HG03159 (cell line): ENCODE data around the gene E2F1.
"Not testable (repeated sequence)": the region's sequence is repeated elsewhere in the genome, so short reads cannot be mapped to it uniquely, and the experiment has no call there.

ENCODE experiments used
- ATAC-seq: cut with Tn5 transposase; IDR thresholded peaks from one replicate; pipeline ENCODE4 v1.9.1; 2021; ENCODE audit warnings: mild to moderate bottlenecking, moderate library complexity; ENCODE audit not compliant: unreplicated experiment

E2F1 gene

GRCh38 chr20:33711446-33711738, 25.2 kb upstream of the E2F1 start:
- ATAC-seq: no peak

GRCh38 chr20:33710681-33711445, 24.7 kb upstream of the E2F1 start:
- no peak for ATAC-seq

GRCh38 chr20:33709905-33710541, 23.8 kb upstream of the E2F1 start:
- ATAC-seq: no peak

GRCh38 chr20:33709398-33709797, 23.2 kb upstream of the E2F1 start:
- ATAC-seq: no peak

- ATAC-seq: no peak
Observed at GRCh38 chr20:33707668-33708067, 21.5 kb upstream of the E2F1 start.

GRCh38 chr20:33704197-33704924, 18.2 kb upstream of the E2F1 start:
- ATAC-seq: no peak

GRCh38 chr20:33703498-33704137, 17.4 kb upstream of the E2F1 start:
- ATAC-seq: no peak

- ATAC-seq: no peak
Observed at GRCh38 chr20:33702861-33703260, 16.7 kb upstream of the E2F1 start.

- ATAC-seq: no peak
Observed at GRCh38 chr20:33701629-33702450, 15.7 kb upstream of the E2F1 start.

- not testable (repeated sequence) for ATAC-seq
Observed at GRCh38 chr20:33700696-33701441, 14.7 kb upstream of the E2F1 start.

GRCh38 chr20:33698966-33699365, 12.8 kb upstream of the E2F1 start:
- ATAC-seq: not testable (repeated sequence)

GRCh38 chr20:33697129-33697528, 10.9 kb upstream of the E2F1 start:
- no peak for ATAC-seq

- no peak for ATAC-seq
Observed at GRCh38 chr20:33696448-33696847, 10.3 kb upstream of the E2F1 start.

- no peak for ATAC-seq
Observed at GRCh38 chr20:33694639-33695012, 8.4 kb upstream of the E2F1 start.

GRCh38 chr20:33693741-33694638, 7.8 kb upstream of the E2F1 start:
- no peak for ATAC-seq

GRCh38 chr20:33693289-33693688, 7.1 kb upstream of the E2F1 start:
- no peak for ATAC-seq

- no peak for ATAC-seq
Observed at GRCh38 chr20:33689973-33690372, 3.8 kb upstream of the E2F1 start.

GRCh38 chr20:33689493-33689892, 3.3 kb upstream of the E2F1 start:
- no peak for ATAC-seq

- no peak for ATAC-seq
Observed at GRCh38 chr20:33688938-33689424, 2.8 kb upstream of the E2F1 start.
